Activated T-helper 17 cell treated with anti-CD3 and anti-CD28 coated beads, Interleukin-2, amount 50 U/mL, for 72 hours (primary cell): Measurements from ENCODE around the gene PEPD. TPM values are rescaled to one million over a fixed set of nuclear protein-coding genes. Genes with fewer than 3 reads are reported as not detected.

Experiments
- ATAC-seq: fragments of 150-1000 bp; cut with Tn5 transposase; replicated peaks from 2 replicates; pipeline ENCODE4 v1.10.0; 2021; ENCODE audit warnings: mild to moderate bottlenecking, moderate library complexity
- H3K27ac Mint-ChIP-seq: one replicate; pipeline ENCODE4 v1.8.0; 2022; ENCODE audit warnings: mixed read lengths
- H3K27me3 Mint-ChIP-seq: one replicate; pipeline ENCODE4 v1.8.0; 2022; ENCODE audit warnings: mixed read lengths
- H3K36me3 Mint-ChIP-seq: one replicate; pipeline ENCODE4 v1.8.0; 2022; ENCODE audit warnings: low read depth, mild to moderate bottlenecking, mixed read lengths
- H3K4me1 Mint-ChIP-seq: one replicate; pipeline ENCODE4 v1.8.0; 2022; ENCODE audit warnings: mixed read lengths
- H3K4me3 Mint-ChIP-seq: one replicate; pipeline ENCODE4 v1.8.0; 2022; ENCODE audit warnings: mild to moderate bottlenecking, mixed read lengths
- H3K9me3 Mint-ChIP-seq: one replicate; pipeline ENCODE4 v1.8.0; 2022; ENCODE audit warnings: mixed read lengths
- total RNA-seq, 2 donors: library from RNA; stranded (reverse); gene quantifications; one replicate each; pipeline ENCODE4 v1.2.3, GENCODE V29; 2022

The PEPD gene
- total RNA-seq, 2 donors from 2014 or later, result 16.4 to 33.1 TPM

DNA sequence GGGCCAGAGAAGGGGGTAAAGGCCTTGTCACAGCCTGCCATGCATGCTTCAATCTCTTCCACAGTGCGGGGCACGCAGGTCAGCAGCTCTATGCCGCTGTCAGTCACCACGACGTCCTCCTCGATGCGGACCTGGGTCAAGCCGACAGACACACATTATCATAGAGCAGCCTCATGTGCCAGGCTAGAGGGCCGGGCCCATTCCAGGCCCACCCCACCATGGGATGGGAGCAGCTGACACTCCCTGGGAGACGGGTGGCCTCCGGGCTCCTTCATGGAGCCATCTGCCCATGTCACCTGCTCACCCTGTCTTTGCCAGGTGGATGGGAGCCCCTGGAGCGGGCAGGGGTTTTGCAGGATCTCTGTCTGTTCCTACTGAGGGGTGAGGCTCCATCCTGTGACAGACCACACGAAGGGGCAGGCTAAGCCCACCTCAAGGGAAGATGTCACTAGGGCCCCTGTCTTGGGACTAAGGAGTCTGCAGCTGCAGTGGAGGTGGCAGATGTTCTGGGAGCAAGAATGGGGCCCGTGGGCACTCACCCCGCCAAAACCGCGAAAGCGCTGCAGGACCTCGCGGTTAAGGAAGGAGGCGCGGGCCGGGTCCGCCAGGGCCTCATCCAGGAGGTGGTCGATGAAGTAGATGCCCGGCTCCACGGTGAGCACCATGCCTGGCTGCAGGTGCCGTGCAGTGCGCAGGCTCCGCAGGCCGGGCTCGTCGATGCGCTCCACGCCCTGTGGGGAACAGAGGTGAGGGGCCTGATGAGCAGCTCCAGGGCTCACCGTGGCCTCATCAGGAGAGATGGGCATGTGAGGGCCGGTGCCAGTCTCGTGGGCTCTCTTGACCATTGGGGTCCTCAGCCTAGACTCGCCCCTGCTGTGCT, 134.0 kb downstream of the PEPD start:
- ATAC-seq, result no peak
- H3K4me3 Mint-ChIP-seq, result no peak overlapping the region
- no peaks in the 10 kb centered on the region for H3K9me3 Mint-ChIP-seq
- no peaks in the 10 kb centered on the region for H3K4me1 Mint-ChIP-seq
- H3K36me3 Mint-ChIP-seq, result peaks cover 11% of the 10 kb centered on the region
- H3K27me3 Mint-ChIP-seq, result no peaks in the 10 kb centered on the region
- H3K27ac Mint-ChIP-seq, result no peak overlapping the region

DNA sequence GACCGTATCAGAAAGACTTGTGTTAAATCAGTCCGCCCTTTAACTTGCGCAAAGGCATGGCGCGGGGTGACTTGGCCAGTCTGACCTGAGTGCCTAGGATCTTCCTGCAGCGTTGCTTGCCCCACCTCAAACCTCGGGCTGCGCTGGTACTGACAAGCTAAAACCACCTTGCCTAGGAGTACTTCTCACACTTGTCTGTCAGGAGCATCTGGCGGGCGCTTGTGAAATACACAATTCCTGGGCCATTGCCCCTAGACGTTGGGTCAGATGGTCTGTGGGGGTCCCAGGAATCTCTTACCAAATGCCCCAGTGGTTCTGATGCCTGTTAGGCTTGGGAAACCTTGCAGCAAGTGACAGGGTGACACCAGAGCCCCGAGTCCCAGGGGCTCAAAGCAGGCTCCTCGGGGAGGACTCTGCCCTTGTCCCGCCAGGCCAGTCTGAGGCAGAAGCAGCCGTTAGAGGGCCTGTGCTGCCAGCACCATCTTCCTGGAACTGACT, 135.2 kb downstream of the PEPD start:
- Mint-ChIP-seq H3K4me3 (no peak overlapping the region), H3K9me3 (no peaks in the 10 kb centered on the region), H3K36me3 (peaks cover 20% of the 10 kb centered on the region), H3K27ac (no peak overlapping the region), H3K4me1 (peaks cover 5% of the 10 kb centered on the region), H3K27me3 (no peaks in the 10 kb centered on the region)
- no peak for ATAC-seq

DNA sequence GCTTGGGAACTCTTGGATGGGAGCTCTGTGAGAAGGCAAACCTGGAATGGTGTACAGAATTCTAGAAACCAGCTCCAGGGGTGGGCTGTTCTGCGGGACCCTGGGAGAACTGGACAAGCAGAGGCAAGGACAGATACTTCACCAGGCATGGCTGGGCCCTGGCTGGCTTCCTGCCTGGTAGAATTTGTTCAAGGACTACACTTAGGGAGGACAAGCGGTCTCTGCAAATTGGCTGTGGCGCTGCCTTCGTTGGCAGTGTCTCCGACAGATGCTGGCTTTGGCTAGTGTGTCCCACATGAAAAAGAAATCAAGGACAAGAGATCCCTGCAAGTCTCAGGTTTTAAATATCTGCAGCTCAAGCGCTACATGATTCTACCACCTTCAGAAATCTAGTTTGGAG, 135.6 kb downstream of the PEPD start:
- H3K27ac Mint-ChIP-seq, result no peak overlapping the region
- no peaks in the 10 kb centered on the region for H3K27me3 Mint-ChIP-seq
- H3K9me3 Mint-ChIP-seq, result no peaks in the 10 kb centered on the region
- peaks cover 25% of the 10 kb centered on the region for H3K36me3 Mint-ChIP-seq
- no peak overlapping the region for H3K4me3 Mint-ChIP-seq
- H3K4me1 Mint-ChIP-seq, result peaks cover 8% of the 10 kb centered on the region
- no peak for ATAC-seq

DNA sequence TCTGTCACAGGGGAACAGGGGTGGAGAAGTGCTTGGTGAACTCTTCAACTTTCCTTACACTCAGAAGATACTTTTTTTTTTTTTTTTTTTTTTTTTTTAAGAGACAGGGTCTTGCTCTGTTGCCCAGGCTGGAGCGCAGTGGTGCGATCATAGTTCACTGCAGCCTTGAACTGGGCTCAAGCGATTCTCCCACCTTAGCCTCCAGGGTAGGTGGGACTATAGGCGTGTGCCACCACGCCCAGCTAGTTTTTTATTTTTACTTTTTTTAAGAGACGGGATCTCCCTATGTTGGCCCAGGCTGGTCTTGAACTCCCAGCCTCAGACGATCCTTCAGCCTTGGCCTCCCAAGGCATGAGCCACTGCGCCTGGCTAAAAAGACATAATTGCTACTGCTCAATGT, 136.6 kb downstream of the PEPD start:
- Mint-ChIP-seq H3K27ac (no peak overlapping the region), H3K4me1 (peaks cover 11% of the 10 kb centered on the region), H3K4me3 (no peak overlapping the region), H3K36me3 (peaks cover 34% of the 10 kb centered on the region), H3K27me3 (no peaks in the 10 kb centered on the region), H3K9me3 (no peaks in the 10 kb centered on the region)
- no peak for ATAC-seq

DNA sequence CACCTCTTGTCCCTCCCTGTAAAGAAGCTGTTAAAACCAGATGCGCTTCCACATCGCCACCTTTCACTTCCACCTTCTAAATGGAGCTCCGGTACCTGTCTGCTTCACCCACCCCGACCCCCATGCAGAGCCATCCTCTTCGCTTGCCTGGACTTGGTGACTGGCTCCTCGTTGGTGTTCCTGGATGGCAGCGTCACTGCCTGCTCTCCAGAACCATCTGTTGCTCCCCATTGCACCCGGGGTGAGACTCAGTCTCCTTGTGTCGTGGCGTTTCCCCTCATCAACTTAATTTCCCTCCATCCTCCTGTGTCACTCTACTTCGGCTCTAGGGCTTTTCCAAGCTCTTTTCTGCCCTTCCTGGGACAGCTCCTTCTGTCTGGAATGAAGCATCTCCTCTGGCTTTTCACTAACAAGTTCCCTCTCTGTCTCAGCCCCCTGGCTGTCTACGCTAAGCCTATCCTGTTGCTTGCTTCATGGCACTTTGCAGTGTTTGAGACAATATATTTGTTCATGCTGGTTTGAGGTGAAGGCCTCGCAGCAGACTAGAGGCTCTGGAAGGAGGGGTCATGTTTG, 137.8 kb downstream of the PEPD start:
- H3K4me3 Mint-ChIP-seq, result no peak overlapping the region
- peaks cover 46% of the 10 kb centered on the region for H3K36me3 Mint-ChIP-seq
- no peaks in the 10 kb centered on the region for H3K27me3 Mint-ChIP-seq
- no peaks in the 10 kb centered on the region for H3K9me3 Mint-ChIP-seq
- no peak for ATAC-seq
- peaks cover 11% of the 10 kb centered on the region for H3K4me1 Mint-ChIP-seq
- peak overlapping the region; percentile 37 for H3K27ac Mint-ChIP-seq

DNA sequence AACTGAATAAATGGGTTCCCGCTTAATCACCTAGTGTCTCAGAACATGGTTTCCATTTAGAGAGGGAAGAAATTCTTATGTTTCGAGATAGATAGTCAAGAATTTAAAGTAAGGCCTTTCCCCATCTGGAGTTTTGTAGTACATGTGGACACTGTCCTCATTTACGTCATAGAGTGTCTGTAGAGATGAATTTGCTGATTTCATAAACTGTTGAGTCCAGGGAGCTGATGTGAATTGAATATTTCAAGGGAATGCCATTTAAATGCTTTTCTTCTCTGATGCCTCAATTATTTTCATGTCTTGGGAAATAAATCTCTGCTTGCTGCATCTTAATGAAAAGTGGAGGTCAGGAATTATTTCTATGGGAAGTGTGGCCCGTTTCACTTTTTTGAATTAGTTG, 138.6 kb downstream of the PEPD start:
- no peaks in the 10 kb centered on the region for H3K9me3 Mint-ChIP-seq
- no peak for ATAC-seq
- H3K4me3 Mint-ChIP-seq, result no peak overlapping the region
- H3K36me3 Mint-ChIP-seq, result peaks cover 55% of the 10 kb centered on the region
- H3K27ac Mint-ChIP-seq, result no peak overlapping the region
- peaks cover 16% of the 10 kb centered on the region for H3K4me1 Mint-ChIP-seq
- H3K27me3 Mint-ChIP-seq, result no peaks in the 10 kb centered on the region

DNA sequence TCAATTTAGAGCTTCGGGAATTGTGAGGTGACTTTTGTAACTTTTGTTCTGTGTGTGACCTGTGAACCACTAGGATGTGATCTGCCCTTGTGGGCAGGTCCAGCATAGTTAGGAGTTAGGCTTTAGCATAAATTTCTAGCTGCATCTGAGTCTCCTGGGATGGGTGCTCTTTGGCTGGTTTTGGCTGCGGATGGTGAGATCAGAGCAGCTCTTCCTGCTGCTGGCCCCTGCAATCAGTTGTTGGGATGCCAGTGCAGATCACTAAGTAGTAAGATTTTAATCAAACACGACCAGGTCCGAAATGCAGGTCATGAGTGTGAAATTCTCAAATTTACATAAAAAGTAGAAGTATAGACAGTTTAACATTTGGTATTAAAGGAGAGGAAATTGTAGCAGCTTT, 139.6 kb downstream of the PEPD start:
- no peak overlapping the region for H3K4me3 Mint-ChIP-seq
- H3K4me1 Mint-ChIP-seq, result peaks cover 24% of the 10 kb centered on the region
- no peaks in the 10 kb centered on the region for H3K9me3 Mint-ChIP-seq
- no peaks in the 10 kb centered on the region for H3K27me3 Mint-ChIP-seq
- no peak for ATAC-seq
- H3K27ac Mint-ChIP-seq, result peak overlapping the region; percentile 69
- peaks cover 56% of the 10 kb centered on the region for H3K36me3 Mint-ChIP-seq

DNA sequence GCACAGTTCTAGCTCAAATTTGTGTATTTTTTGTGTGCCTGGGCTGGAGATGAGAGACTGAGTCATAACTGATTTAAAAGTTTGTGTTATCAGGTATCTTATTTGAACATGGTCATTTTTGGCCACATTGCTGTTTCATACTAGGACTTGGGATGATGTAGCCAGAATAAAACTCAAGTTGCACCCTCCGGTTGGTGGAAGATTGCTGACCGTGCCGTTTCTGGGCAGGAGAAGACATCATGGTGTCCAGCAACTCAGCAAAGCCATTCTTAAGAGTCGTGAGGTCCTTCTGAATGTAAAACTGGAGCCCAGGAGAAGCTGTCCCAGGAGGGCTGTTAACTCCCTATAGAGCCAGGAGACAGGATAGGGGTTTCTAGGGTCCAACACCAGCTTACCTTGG, 140.5 kb downstream of the PEPD start:
- no peak overlapping the region for H3K4me3 Mint-ChIP-seq
- no peaks in the 10 kb centered on the region for H3K27me3 Mint-ChIP-seq
- H3K27ac Mint-ChIP-seq, result peak overlapping the region; percentile 69
- peaks cover 64% of the 10 kb centered on the region for H3K36me3 Mint-ChIP-seq
- ATAC-seq, result no peak
- H3K4me1 Mint-ChIP-seq, result peaks cover 33% of the 10 kb centered on the region
- no peaks in the 10 kb centered on the region for H3K9me3 Mint-ChIP-seq

DNA sequence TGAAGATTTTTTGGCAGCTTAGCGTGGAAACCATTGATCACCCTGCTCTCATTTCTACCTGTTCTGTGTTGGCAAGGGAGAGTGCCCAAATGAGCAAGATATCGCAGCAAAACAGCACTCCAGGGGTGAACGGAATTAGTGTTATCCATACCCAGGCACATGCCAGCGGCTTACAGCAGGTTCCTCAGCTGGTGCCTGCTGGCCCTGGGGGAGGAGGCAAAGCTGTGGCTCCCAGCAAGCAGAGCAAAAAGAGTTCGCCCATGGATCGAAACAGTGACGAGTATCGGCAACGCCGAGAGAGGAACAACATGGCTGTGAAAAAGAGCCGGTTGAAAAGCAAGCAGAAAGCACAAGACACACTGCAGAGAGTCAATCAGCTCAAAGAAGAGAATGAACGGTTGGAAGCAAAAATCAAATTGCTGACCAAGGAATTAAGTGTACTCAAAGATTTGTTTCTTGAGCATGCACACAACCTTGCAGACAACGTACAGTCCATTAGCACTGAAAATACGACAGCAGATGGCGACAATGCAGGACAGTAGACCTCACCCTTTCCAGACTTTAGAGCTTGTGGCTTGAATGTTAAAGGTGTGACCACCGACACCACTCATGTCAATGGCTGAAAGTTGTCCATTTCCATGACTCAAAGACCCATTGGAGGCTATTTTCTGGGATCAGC, 142.3 kb downstream of the PEPD start:
- H3K27me3 Mint-ChIP-seq, result no peaks in the 10 kb centered on the region
- peaks cover 74% of the 10 kb centered on the region for H3K36me3 Mint-ChIP-seq
- H3K27ac Mint-ChIP-seq, result peak overlapping the region; percentile 78
- H3K4me3 Mint-ChIP-seq, result no peak overlapping the region
- H3K9me3 Mint-ChIP-seq, result no peaks in the 10 kb centered on the region
- H3K4me1 Mint-ChIP-seq, result peaks cover 48% of the 10 kb centered on the region
- ATAC-seq, result no peak

DNA sequence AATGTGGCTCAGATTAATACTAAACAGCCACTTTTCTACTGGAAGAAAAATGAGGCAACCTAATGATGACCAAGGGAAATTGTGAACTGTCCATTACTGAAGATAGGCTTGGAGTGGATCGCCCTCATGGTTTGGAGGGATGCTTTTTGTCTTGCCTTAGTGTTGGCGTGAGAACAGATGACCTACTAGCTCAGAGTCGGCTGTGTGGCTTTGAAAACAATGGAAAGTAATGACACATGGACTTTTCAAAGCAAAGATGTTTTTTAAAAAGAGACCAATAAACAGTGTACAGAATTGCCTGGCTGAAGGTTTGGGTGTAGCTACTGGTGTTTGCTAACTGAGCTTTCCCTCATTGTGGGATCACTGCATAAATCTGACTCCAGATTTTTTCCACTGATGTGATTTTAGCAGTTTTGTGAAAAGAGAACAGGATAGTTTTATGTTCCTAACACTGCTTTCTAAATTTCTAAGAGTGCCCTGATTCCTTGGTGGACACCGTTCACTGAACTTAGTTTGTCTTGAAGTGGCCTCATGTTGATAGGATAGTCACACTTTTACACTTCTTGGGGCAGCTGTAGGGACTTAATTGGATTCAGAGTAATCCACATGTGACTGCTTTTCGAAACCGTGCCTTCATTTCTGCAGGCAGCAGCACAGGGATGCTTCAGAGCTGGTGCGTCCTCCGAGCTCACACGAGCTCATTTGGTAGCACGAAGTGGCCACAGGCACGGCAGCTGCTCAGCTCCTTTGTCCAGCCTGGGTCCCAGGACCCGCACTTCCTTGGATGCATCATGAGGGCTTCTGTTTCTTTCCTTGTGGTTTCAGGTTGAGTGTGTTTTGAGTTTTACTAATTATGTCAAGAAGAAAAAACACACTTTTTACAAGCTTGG, 143.8 kb downstream of the PEPD start:
- Mint-ChIP-seq H3K9me3 (no peaks in the 10 kb centered on the region), H3K27ac (peak overlapping the region; percentile 78), H3K27me3 (no peaks in the 10 kb centered on the region), H3K4me3 (no peak overlapping the region), H3K36me3 (peaks cover 70% of the 10 kb centered on the region), H3K4me1 (peaks cover 51% of the 10 kb centered on the region)
- no peak for ATAC-seq

DNA sequence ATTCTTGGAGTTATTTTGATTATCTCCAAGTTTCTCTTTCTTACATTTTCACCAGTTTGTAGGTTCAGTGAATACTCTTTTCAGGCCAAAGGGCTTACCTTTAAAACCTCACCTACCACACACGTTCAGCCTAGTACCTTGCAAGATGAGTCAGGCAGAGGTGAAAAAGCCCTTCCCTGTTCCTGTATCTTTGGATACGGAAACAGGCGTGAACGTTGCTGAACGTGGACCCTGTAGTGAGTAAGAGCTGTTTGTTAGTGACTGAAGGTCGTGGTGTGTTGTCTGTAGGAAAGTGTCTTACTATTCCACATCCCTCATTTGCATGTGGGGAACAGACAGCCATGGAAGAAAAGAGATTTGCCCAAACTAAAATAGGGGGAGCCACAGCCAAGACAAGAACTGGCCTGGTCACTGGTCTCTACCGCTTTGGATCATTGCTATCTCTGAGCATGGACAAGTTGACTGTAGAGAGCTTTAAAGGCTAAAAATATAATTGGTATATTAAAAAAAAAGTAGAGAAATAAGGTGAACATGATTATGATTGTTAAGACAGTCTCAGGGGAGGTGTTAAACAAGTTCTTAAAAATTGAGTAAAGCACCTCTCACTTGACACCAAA, 144.5 kb downstream of the PEPD start:
- H3K36me3 Mint-ChIP-seq, result peaks cover 67% of the 10 kb centered on the region
- H3K9me3 Mint-ChIP-seq, result no peaks in the 10 kb centered on the region
- peak overlapping the region; percentile 78 for H3K27ac Mint-ChIP-seq
- peaks cover 51% of the 10 kb centered on the region for H3K4me1 Mint-ChIP-seq
- H3K4me3 Mint-ChIP-seq, result peak overlapping the region; percentile 92
- ATAC-seq, result no peak
- H3K27me3 Mint-ChIP-seq, result no peaks in the 10 kb centered on the region

DNA sequence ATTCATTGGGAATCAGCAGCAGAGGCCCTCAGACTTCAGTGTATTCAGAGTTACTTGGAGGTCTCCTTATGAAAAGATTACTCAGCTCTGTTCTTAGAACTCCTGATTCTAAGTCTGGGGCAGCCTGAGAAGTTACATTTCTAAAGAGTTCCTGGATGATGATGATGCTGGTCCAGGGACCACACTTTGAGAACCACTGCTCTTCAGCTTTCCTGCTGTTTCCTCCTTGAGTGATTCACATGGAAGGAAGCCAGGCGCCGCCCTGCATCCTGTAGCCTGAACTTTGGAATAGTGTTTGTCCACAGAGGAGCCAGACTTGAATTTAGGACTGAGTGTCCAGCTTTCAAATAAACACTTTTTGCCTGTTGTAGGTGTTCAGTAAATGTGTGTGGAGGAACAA, 145.2 kb downstream of the PEPD start:
- peaks cover 45% of the 10 kb centered on the region for H3K4me1 Mint-ChIP-seq
- H3K36me3 Mint-ChIP-seq, result peaks cover 61% of the 10 kb centered on the region
- peak overlapping the region; percentile 78 for H3K27ac Mint-ChIP-seq
- H3K4me3 Mint-ChIP-seq, result peak overlapping the region; percentile 92
- H3K9me3 Mint-ChIP-seq, result no peaks in the 10 kb centered on the region
- no peaks in the 10 kb centered on the region for H3K27me3 Mint-ChIP-seq
- ATAC-seq, result no peak

DNA sequence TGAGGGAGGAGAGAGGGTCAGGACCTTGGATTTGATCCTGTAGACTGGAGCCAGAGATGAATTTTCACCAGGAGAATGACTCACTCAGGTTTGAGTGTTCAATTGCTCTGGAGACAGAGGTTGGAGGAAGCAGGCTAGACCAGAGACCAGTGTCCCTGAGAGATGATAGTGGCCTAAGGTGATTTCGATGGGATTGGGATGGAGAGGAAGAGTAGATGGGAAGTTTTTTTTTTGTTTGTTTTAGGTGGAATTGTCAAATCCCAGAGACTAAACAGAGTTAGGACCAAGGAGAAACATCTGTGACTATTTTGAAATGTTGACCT, 145.8 kb downstream of the PEPD start:
- Mint-ChIP-seq H3K4me1 (peaks cover 41% of the 10 kb centered on the region), H3K27me3 (no peaks in the 10 kb centered on the region), H3K36me3 (peaks cover 55% of the 10 kb centered on the region), H3K27ac (peak overlapping the region; percentile 78), H3K4me3 (peak overlapping the region; percentile 92), H3K9me3 (no peaks in the 10 kb centered on the region)
- no peak for ATAC-seq
